A673 (cell line): ENCODE results near the gene CTNNA3. TPM values are rescaled to one million over a fixed set of nuclear protein-coding genes. Genes with fewer than 3 reads are reported as not detected.
"Not testable (repeated sequence)": the region's sequence is repeated elsewhere in the genome, so short reads cannot be mapped to it uniquely, and the experiment has no call there.

Experiments used
- BruUV-seq: library from RNA; stranded (reverse); fragments of 400-500 nt; replicated peaks from 2 replicates; lab custom pipeline; 2021; lab: Mats Ljungman, UMichigan
- CTCF ChIA-PET: fragments of 300-600 bp; sonication (Branson Sonifier 250); formaldehyde crosslinking; loops from one replicate; lab custom pipeline; 2022; ENCODE audit warnings: antibody characterized with exemption; lab: Charles Lee
- POLR2A ChIA-PET: fragments of 300-600 bp; sonication (Branson Sonifier 250); formaldehyde crosslinking; loops from one replicate; lab custom pipeline; 2022; ENCODE audit warnings: antibody characterized with exemption; ENCODE audit not compliant: low non-redundant PET; lab: Charles Lee
- DNase-seq: peaks from one replicate; pipeline ENCODE4 v3.0.0-alpha.2; 2015; ENCODE audit warnings: low spot score
- H3K27ac ChIP-seq: fragments of 200-600 bp; sonication (generic); 2 replicates; pipeline ENCODE4 v1.5.1; 2016; ENCODE audit warnings: mixed run types, low read depth, mild to moderate bottlenecking, mixed read lengths, antibody characterized with exemption, low read length; ENCODE audit not compliant: poor library complexity, severe bottlenecking
- H3K27me3 ChIP-seq: fragments of 200-600 bp; sonication (generic); replicated peaks from 2 replicates; pipeline ENCODE4 v1.6.1; 2017; ENCODE audit warnings: mixed run types, low read depth, mild to moderate bottlenecking, mixed read lengths, antibody characterized with exemption, low read length; ENCODE audit not compliant: insufficient read depth, poor library complexity
- H3K36me3 ChIP-seq: fragments of 200-600 bp; sonication (generic); 2 replicates; pipeline ENCODE4 v1.6.1; 2016; ENCODE audit warnings: mixed run types, mild to moderate bottlenecking, mixed read lengths, antibody characterized with exemption, low read length; ENCODE audit not compliant: insufficient read depth, poor library complexity, severe bottlenecking
- H3K4me1 ChIP-seq: fragments of 200-600 bp; sonication (generic); 2 replicates; pipeline ENCODE4 v1.6.1; 2017; ENCODE audit warnings: mixed run types, mild to moderate bottlenecking, mixed read lengths, antibody characterized with exemption, low read length; ENCODE audit not compliant: insufficient read depth, poor library complexity, severe bottlenecking
- H3K4me3 ChIP-seq: fragments of 200-600 bp; sonication (generic); 2 replicates; pipeline ENCODE4 v1.5.1; 2016; ENCODE audit warnings: low read depth, mixed run types, mild to moderate bottlenecking, mixed read lengths, low read length; ENCODE audit not compliant: poor library complexity, severe bottlenecking
- H3K9me3 ChIP-seq: fragments of 200-600 bp; sonication (generic); 2 replicates; pipeline ENCODE4 v1.6.1; 2016; ENCODE audit warnings: mixed run types, low read depth, mild to moderate bottlenecking, mixed read lengths, antibody characterized with exemption, low read length; ENCODE audit not compliant: poor library complexity, severe bottlenecking
- CTCF ChIP-seq: fragments of 300-800, 200-600 bp; sonication (generic); conservative IDR thresholded peaks from 2 replicates; pipeline ENCODE4 v1.5.1; 2017; ENCODE audit warnings: low read depth, mild to moderate bottlenecking, antibody characterized with exemption, low read length, moderate library complexity, mixed read lengths
- EZH2 ChIP-seq: fragments of 200-600 bp; sonication (generic); IDR thresholded peaks from 2 replicates; pipeline ENCODE4 v1.6.1; 2017; ENCODE audit warnings: borderline replicate concordance, low read depth, mild to moderate bottlenecking, mixed read lengths, antibody characterized with exemption, low read length; ENCODE audit not compliant: poor library complexity, severe bottlenecking
- intact Hi-C: fragments of 100-400 bp; cut with micrococcal nuclease; formaldehyde crosslinking; loops from one replicate; pipeline ENCODE4 v1.10.0; 2022; ENCODE audit not compliant: unreplicated experiment
- total RNA-seq: library from RNA; stranded (reverse); gene quantifications from 2 replicates; pipeline ENCODE4 v1.2.3, GENCODE V29; 2021

The CTNNA3 gene
- total RNA-seq, 1 experiment from 2014 or later: not detected

- peaks cover 3% of the 10 kb centered on the region for H3K4me1 ChIP-seq
- intact Hi-C loops: loop anchor here (1.0 kb wide), 1 partner anchor 83 kb away; no protein-coding TSS in a partner anchor
- CTCF ChIA-PET: interaction anchor here (0.6 to 3.1 kb wide), 3 partner anchors 31 to 460 kb away, joined by 3 to 29 read pairs (median 4); no protein-coding TSS in a partner anchor
- BruUV-seq: no TSS peak
- H3K4me3 ChIP-seq: no peak overlapping the region
- TF ChIP-seq CTCF (peak; percentile 79), EZH2 (no peak)
- H3K9me3 ChIP-seq: no peaks in the 10 kb centered on the region
- H3K27me3 ChIP-seq: peaks cover 15% of the 10 kb centered on the region
- no peak overlapping the region for H3K27ac ChIP-seq
- H3K36me3 ChIP-seq: no peaks in the 10 kb centered on the region
- peak; percentile 67 for DNase-seq
- POLR2A ChIA-PET: no interaction called here
Measured at GRCh38 chr10:67697724-67698131, 1.7 kb upstream of the CTNNA3 start.

- Histone ChIP-seq H3K27ac (no peak overlapping the region), H3K4me3 (no peak overlapping the region), H3K36me3 (no peaks in the 10 kb centered on the region), H3K4me1 (peaks cover 3% of the 10 kb centered on the region), H3K9me3 (no peaks in the 10 kb centered on the region), H3K27me3 (peaks cover 15% of the 10 kb centered on the region)
- DNase-seq: no peak
- intact Hi-C loops: loop anchor here (1.0 kb wide), 1 partner anchor 84 kb away; no protein-coding TSS in a partner anchor
- TF ChIP-seq CTCF (no peak), EZH2 (no peak)
- CTCF ChIA-PET: interaction anchor here (0.5 to 3.1 kb wide), 3 partner anchors 82 to 854 kb away, joined by 4 to 29 read pairs (median 6); no protein-coding TSS in a partner anchor
- POLR2A ChIA-PET: no interaction called here
- BruUV-seq: no TSS peak
Measured at GRCh38 chr10:67696679-67697078, 684 bp upstream of the CTNNA3 start.

- intact Hi-C loops: no loop called here
- BruUV-seq: no TSS peak
Measured at GRCh38 chr10:67695555-67695954, 440 bp downstream of the CTNNA3 start.

GRCh38 chr10:67691861-67692260 lies 4.1 kb downstream of the CTNNA3 start:
- CTCF ChIA-PET, intact Hi-C loops: not testable (repeated sequence)

More at GRCh38 chr10:67695555-67695954, 440 bp downstream of the CTNNA3 start:
- no peaks in the 10 kb centered on the region for H3K9me3 ChIP-seq
- no peak overlapping the region for H3K27ac ChIP-seq
- no peak for DNase-seq
- peaks cover 3% of the 10 kb centered on the region for H3K4me1 ChIP-seq
- H3K4me3 ChIP-seq: no peak overlapping the region
- no peaks in the 10 kb centered on the region for H3K36me3 ChIP-seq
- POLR2A ChIA-PET: no interaction called here
- no peak for TF ChIP-seq EZH2
- no peak for TF ChIP-seq CTCF
- CTCF ChIA-PET: interaction anchor here (3.1 kb wide), 1 partner anchor 84 kb away, joined by 29 read pairs; no protein-coding TSS in a partner anchor
- H3K27me3 ChIP-seq: peaks cover 15% of the 10 kb centered on the region

GRCh38 chr10:67690540-67690939 lies 5.5 kb downstream of the CTNNA3 start:
- H3K27ac ChIP-seq, H3K4me1 ChIP-seq, POLR2A ChIA-PET, H3K36me3 ChIP-seq, BruUV-seq, H3K27me3 ChIP-seq, CTCF ChIA-PET, DNase-seq, H3K9me3 ChIP-seq, intact Hi-C loops, H3K4me3 ChIP-seq: not testable (repeated sequence)

More at GRCh38 chr10:67691861-67692260, 4.1 kb downstream of the CTNNA3 start:
- H3K9me3 ChIP-seq, DNase-seq, BruUV-seq, H3K36me3 ChIP-seq, H3K4me3 ChIP-seq, H3K27me3 ChIP-seq, POLR2A ChIA-PET, H3K4me1 ChIP-seq, H3K27ac ChIP-seq: not testable (repeated sequence)
